Skeletal muscle satellite cell (primary cell): ENCODE results near the gene RDX.
"Not testable (repeated sequence)": the region's sequence is repeated elsewhere in the genome, so short reads cannot be mapped to it uniquely, and the experiment has no call there.

Experiments used
- H3K27me3 ChIP-seq: 2 replicates; pipeline ENCODE4 v1.7.0; 2013; ENCODE audit warnings: low read length; ENCODE audit not compliant: control insufficient read depth, insufficient read depth
- H3K36me3 ChIP-seq: 2 replicates; pipeline ENCODE4 v1.7.0; 2013; ENCODE audit warnings: mild to moderate bottlenecking, control low read depth, low read length; ENCODE audit not compliant: insufficient read depth
- H3K4me1 ChIP-seq: 2 replicates; pipeline ENCODE4 v1.7.0; 2013; ENCODE audit warnings: low read length; ENCODE audit not compliant: control insufficient read depth, insufficient read depth
- H3K4me2 ChIP-seq: 2 replicates; pipeline ENCODE4 v1.7.0; 2013; ENCODE audit warnings: mild to moderate bottlenecking, low read length
- H3K4me3 ChIP-seq: 2 replicates; pipeline ENCODE4 v1.7.0; 2013; ENCODE audit warnings: low read length
- H3K9ac ChIP-seq: 2 replicates; pipeline ENCODE4 v1.7.0; 2013; ENCODE audit warnings: mild to moderate bottlenecking, low read depth, low read length, moderate library complexity
- H3K9me3 ChIP-seq: replicated peaks from 2 replicates; pipeline ENCODE4 v1.7.0; 2013; ENCODE audit warnings: mild to moderate bottlenecking, control low read depth, low read length

RDX gene

GRCh38 chr11:110323786-110324185 is 27.4 kb upstream of the RDX start:
- Histone ChIP-seq H3K36me3 (no peaks in the 10 kb centered on the region), H3K4me2 (no peak overlapping the region), H3K4me3 (no peak overlapping the region), H3K9me3 (no peaks in the 10 kb centered on the region), H3K27me3 (no peaks in the 10 kb centered on the region), H3K4me1 (peaks cover 5% of the 10 kb centered on the region), H3K9ac (no peak overlapping the region)

GRCh38 chr11:110319501-110319900 is 23.1 kb upstream of the RDX start:
- Histone ChIP-seq H3K4me1 (no peaks in the 10 kb centered on the region), H3K36me3 (no peaks in the 10 kb centered on the region), H3K4me3 (no peak overlapping the region), H3K9me3 (no peaks in the 10 kb centered on the region), H3K4me2 (no peak overlapping the region), H3K27me3 (no peaks in the 10 kb centered on the region), H3K9ac (no peak overlapping the region)

GRCh38 chr11:110318638-110319404 is 22.4 kb upstream of the RDX start:
- Histone ChIP-seq H3K9ac (no peak overlapping the region), H3K4me1 (no peaks in the 10 kb centered on the region), H3K4me2 (no peak overlapping the region), H3K27me3 (no peaks in the 10 kb centered on the region), H3K4me3 (no peak overlapping the region), H3K9me3 (no peaks in the 10 kb centered on the region), H3K36me3 (no peaks in the 10 kb centered on the region)

GRCh38 chr11:110317516-110317932 is 21.1 kb upstream of the RDX start:
- Histone ChIP-seq H3K36me3 (no peaks in the 10 kb centered on the region), H3K4me2 (no peak overlapping the region), H3K4me3 (no peak overlapping the region), H3K9ac (no peak overlapping the region), H3K9me3 (no peaks in the 10 kb centered on the region), H3K4me1 (peaks cover 4% of the 10 kb centered on the region), H3K27me3 (no peaks in the 10 kb centered on the region)

- Histone ChIP-seq H3K36me3 (no peaks in the 10 kb centered on the region), H3K27me3 (no peaks in the 10 kb centered on the region), H3K9me3 (no peaks in the 10 kb centered on the region), H3K4me2 (no peak overlapping the region), H3K9ac (no peak overlapping the region), H3K4me1 (peaks cover 16% of the 10 kb centered on the region), H3K4me3 (no peak overlapping the region)
Measured at GRCh38 chr11:110314366-110315095, 18.1 kb upstream of the RDX start.

GRCh38 chr11:110312670-110313069 is 16.3 kb upstream of the RDX start:
- Histone ChIP-seq H3K4me2 (no peak overlapping the region), H3K9ac (no peak overlapping the region)

GRCh38 chr11:110311783-110312579 is 15.6 kb upstream of the RDX start:
- H3K9me3 ChIP-seq, result no peaks in the 10 kb centered on the region
- no peak overlapping the region for H3K9ac ChIP-seq
- H3K36me3 ChIP-seq, result no peaks in the 10 kb centered on the region
- no peak overlapping the region for H3K4me3 ChIP-seq
- peaks cover 16% of the 10 kb centered on the region for H3K4me1 ChIP-seq
- no peak overlapping the region for H3K4me2 ChIP-seq
- no peaks in the 10 kb centered on the region for H3K27me3 ChIP-seq

More at GRCh38 chr11:110312670-110313069, 16.3 kb upstream of the RDX start:
- H3K27me3 ChIP-seq, result no peaks in the 10 kb centered on the region
- H3K36me3 ChIP-seq, result no peaks in the 10 kb centered on the region
- H3K4me3 ChIP-seq, result no peak overlapping the region
- H3K9me3 ChIP-seq, result no peaks in the 10 kb centered on the region
- H3K4me1 ChIP-seq, result peaks cover 16% of the 10 kb centered on the region

- H3K9ac ChIP-seq, result no peak overlapping the region
- no peaks in the 10 kb centered on the region for H3K9me3 ChIP-seq
- H3K36me3 ChIP-seq, result no peaks in the 10 kb centered on the region
- H3K27me3 ChIP-seq, result no peaks in the 10 kb centered on the region
- H3K4me1 ChIP-seq, result peaks cover 16% of the 10 kb centered on the region
- H3K4me3 ChIP-seq, result no peak overlapping the region
- no peak overlapping the region for H3K4me2 ChIP-seq
Measured at GRCh38 chr11:110308071-110308470, 11.7 kb upstream of the RDX start.

GRCh38 chr11:110306019-110306388 is 9.6 kb upstream of the RDX start:
- not testable (repeated sequence) for H3K9me3 ChIP-seq, H3K36me3 ChIP-seq, H3K9ac ChIP-seq, H3K4me1 ChIP-seq, H3K4me3 ChIP-seq, H3K4me2 ChIP-seq, H3K27me3 ChIP-seq

- Histone ChIP-seq H3K4me3 (no peak overlapping the region), H3K36me3 (no peaks in the 10 kb centered on the region), H3K4me2 (no peak overlapping the region), H3K9ac (no peak overlapping the region), H3K4me1 (no peaks in the 10 kb centered on the region), H3K9me3 (no peaks in the 10 kb centered on the region), H3K27me3 (no peaks in the 10 kb centered on the region)
Measured at GRCh38 chr11:110305169-110306018, 9.0 kb upstream of the RDX start.

- H3K4me1 ChIP-seq, result peaks cover 2% of the 10 kb centered on the region
- no peaks in the 10 kb centered on the region for H3K36me3 ChIP-seq
- no peak overlapping the region for H3K9ac ChIP-seq
- H3K27me3 ChIP-seq, result no peaks in the 10 kb centered on the region
- H3K4me2 ChIP-seq, result no peak overlapping the region
- H3K4me3 ChIP-seq, result no peak overlapping the region
- H3K9me3 ChIP-seq, result no peaks in the 10 kb centered on the region
Measured at GRCh38 chr11:110303414-110303826, 7.0 kb upstream of the RDX start.
